H9 (cell line): ENCODE results near the gene SUPT20H. TPM values are rescaled to one million over a fixed set of nuclear protein-coding genes. Genes with fewer than 3 reads are reported as not detected.

Experiments
- DNase-seq: peaks from one replicate; pipeline ENCODE4 v3.0.0-alpha.2; 2017
- H2AFZ ChIP-seq: one replicate; pipeline ENCODE4 v1.6.1; 2013; ENCODE audit warnings: mild to moderate bottlenecking, low read length, control low read depth, moderate library complexity
- H2AK5ac ChIP-seq: 2 replicates; pipeline ENCODE4 v1.6.1; 2013; ENCODE audit warnings: low read length, control low read depth, mixed read lengths; ENCODE audit not compliant: insufficient read length
- H2BK120ac ChIP-seq: one replicate; pipeline ENCODE4 v1.6.1; 2013; ENCODE audit warnings: low read depth, mild to moderate bottlenecking, low read length, control low read depth, inconsistent platforms; ENCODE audit not compliant: poor library complexity, severe bottlenecking
- H2BK12ac ChIP-seq: 2 replicates; pipeline ENCODE4 v1.6.1; 2013; ENCODE audit warnings: low read length, control low read depth, mixed read lengths, low read depth; ENCODE audit not compliant: insufficient read length
- H2BK15ac ChIP-seq: 2 replicates; pipeline ENCODE4 v1.6.1; 2013; ENCODE audit warnings: low read depth, low read length, control low read depth
- H2BK20ac ChIP-seq: one replicate; pipeline ENCODE4 v1.6.1; 2013; ENCODE audit warnings: low read depth, mild to moderate bottlenecking, low read length, control low read depth, inconsistent platforms; ENCODE audit not compliant: poor library complexity, severe bottlenecking
- H2BK5ac ChIP-seq: 2 replicates; pipeline ENCODE4 v1.6.1; 2013; ENCODE audit warnings: low read length, control low read depth, mixed read lengths; ENCODE audit not compliant: insufficient read length
- H3K14ac ChIP-seq: 2 replicates; pipeline ENCODE4 v1.6.1; 2013; ENCODE audit warnings: low read length, control low read depth; ENCODE audit not compliant: insufficient read depth
- H3K18ac ChIP-seq: 2 replicates; pipeline ENCODE4 v1.6.1; 2013; ENCODE audit warnings: low read depth, mild to moderate bottlenecking, mixed read lengths, low read length, control low read depth; ENCODE audit not compliant: insufficient read length
- H3K23ac ChIP-seq: 2 replicates; pipeline ENCODE4 v1.6.1; 2013; ENCODE audit warnings: low read length, control low read depth, mixed read lengths, low read depth; ENCODE audit not compliant: insufficient read length
- H3K23me2 ChIP-seq: 2 replicates; pipeline ENCODE4 v1.6.1; 2013; ENCODE audit warnings: low read depth, mild to moderate bottlenecking, mixed read lengths, low read length, control low read depth; ENCODE audit not compliant: insufficient read length, poor library complexity, severe bottlenecking
- H3K27ac ChIP-seq: 2 replicates; pipeline ENCODE4 v1.5.1; 2013; ENCODE audit warnings: low read length, control low read depth, mixed read lengths, low read depth; ENCODE audit not compliant: insufficient read length
- H3K27me3 ChIP-seq: 2 replicates; pipeline ENCODE4 v1.6.1; 2013; ENCODE audit warnings: low read length, control low read depth, inconsistent platforms; ENCODE audit not compliant: insufficient read depth
- H3K4ac ChIP-seq: 2 replicates; pipeline ENCODE4 v1.6.1; 2013; ENCODE audit warnings: low read depth, mild to moderate bottlenecking, control low read depth, inconsistent platforms, low read length, moderate library complexity
- H3K4me1 ChIP-seq: 2 replicates; pipeline ENCODE4 v1.6.1; 2013; ENCODE audit warnings: low read length, control low read depth, inconsistent platforms; ENCODE audit not compliant: insufficient read depth
- H3K4me2 ChIP-seq: 2 replicates; pipeline ENCODE4 v1.6.1; 2013; ENCODE audit warnings: low read length, control low read depth, mixed read lengths; ENCODE audit not compliant: insufficient read length, insufficient read depth
- H3K56ac ChIP-seq: 2 replicates; pipeline ENCODE4 v1.6.1; 2013; ENCODE audit warnings: low read depth, mild to moderate bottlenecking, mixed read lengths, low read length, control low read depth; ENCODE audit not compliant: insufficient read length
- H3K79me1 ChIP-seq: 2 replicates; pipeline ENCODE4 v1.6.1; 2013; ENCODE audit warnings: low read depth, mild to moderate bottlenecking, moderate library complexity, low read length, control low read depth, inconsistent platforms; ENCODE audit not compliant: insufficient read depth, poor library complexity, severe bottlenecking
- H3K79me2 ChIP-seq: 2 replicates; pipeline ENCODE4 v1.6.1; 2013; ENCODE audit warnings: low read length, control low read depth, inconsistent platforms; ENCODE audit not compliant: insufficient read depth
- H3K9ac ChIP-seq: 2 replicates; pipeline ENCODE4 v1.6.1; 2013; ENCODE audit warnings: low read length, control low read depth, mixed read lengths; ENCODE audit not compliant: insufficient read length; ENCODE audit errors: extremely low read depth
- H3K9me3 ChIP-seq: one replicate; pipeline ENCODE4 v1.6.1; 2013; ENCODE audit warnings: low read depth, low read length, inconsistent platforms; ENCODE audit not compliant: control insufficient read depth
- H3T11ph ChIP-seq: one replicate; pipeline ENCODE4 v1.6.1; 2013; ENCODE audit warnings: mild to moderate bottlenecking, low read length, control low read depth, inconsistent platforms
- H4K20me1 ChIP-seq: one replicate; pipeline ENCODE4 v1.6.1; 2013; ENCODE audit not compliant: control insufficient read depth, insufficient read length, insufficient read depth
- H4K5ac ChIP-seq: 2 replicates; pipeline ENCODE4 v1.6.1; 2013; ENCODE audit warnings: low read depth, mild to moderate bottlenecking, mixed read lengths, low read length, control low read depth; ENCODE audit not compliant: insufficient read length
- H4K8ac ChIP-seq: replicated peaks from 2 replicates; pipeline ENCODE4 v1.6.1; 2013; ENCODE audit warnings: low read length, control low read depth, mixed read lengths, low read depth; ENCODE audit not compliant: insufficient read length
- H4K91ac ChIP-seq: 2 replicates; pipeline ENCODE4 v1.6.1; 2013; ENCODE audit warnings: low read depth, mild to moderate bottlenecking, moderate library complexity, mixed read lengths, low read length, control low read depth; ENCODE audit not compliant: insufficient read length
- H3K27ac Mint-ChIP-seq, 3 experiments: 2 replicates in 2 of 3; 3 replicates in 1 of 3; pipeline ENCODE4 v1.8.0; 2020 to 2021; ENCODE audit warnings: mixed read lengths in 3 of 3, mild to moderate bottlenecking in 1 of 3, moderate library complexity in 1 of 3
- H3K27me3 Mint-ChIP-seq: 2 replicates; pipeline ENCODE4 v1.8.0; 2021; ENCODE audit warnings: low read depth, mild to moderate bottlenecking, moderate library complexity, mixed read lengths
- H3K36me3 Mint-ChIP-seq, 3 experiments: 2 replicates in 2 of 3; 3 replicates in 1 of 3; pipeline ENCODE4 v1.8.0; 2020 to 2021; ENCODE audit warnings: low read depth in 3 of 3, mixed read lengths in 3 of 3; ENCODE audit not compliant: insufficient read depth in 1 of 3
- H3K4me1 Mint-ChIP-seq, 2 experiments: 2 replicates each; pipeline ENCODE4 v1.8.0; 2020; ENCODE audit warnings: mixed read lengths in 2 of 2
- H3K4me3 Mint-ChIP-seq, 2 experiments: 2 replicates in 1 of 2; 3 replicates in 1 of 2; pipeline ENCODE4 v1.8.0; 2020 to 2021; ENCODE audit warnings: mild to moderate bottlenecking in 2 of 2, mixed read lengths in 2 of 2, moderate library complexity in 1 of 2
- H3K9me3 Mint-ChIP-seq, 2 experiments: 2 replicates in 1 of 2; 3 replicates in 1 of 2; pipeline ENCODE4 v1.8.0; 2020; ENCODE audit warnings: mild to moderate bottlenecking in 2 of 2, mixed read lengths in 2 of 2, moderate library complexity in 1 of 2
- WGBS: extraction: QIAGEN DNeasy Blood & Tissue Kit; methylation state at CpG from one replicate; pipeline ENCODE4 v1.1.7; 2013; ENCODE audit warnings: missing lambda C conversion rate, low lambda C conversion rate, mixed read lengths; ENCODE audit not compliant: insufficient read length; ENCODE audit errors: extremely low coverage; 5-methylcytosine and 5-hydroxymethylcytosine counted together
- total RNA-seq: library from RNA; stranded (reverse); gene quantifications from 2 replicates; pipeline ENCODE4 v1.2.1, GENCODE V29; 2021
- TF ChIP-seq, protein P1 (sequence below): fragments of 200-600 bp; sonication (generic); conservative IDR thresholded peaks from 3 replicates; pipeline ENCODE4 v1.8.0; 2021; ENCODE audit warnings: antibody characterized with exemption, mild to moderate bottlenecking

Gene SUPT20H
- total RNA-seq, 1 experiment from 2014 or later = 59.5 TPM

DNA sequence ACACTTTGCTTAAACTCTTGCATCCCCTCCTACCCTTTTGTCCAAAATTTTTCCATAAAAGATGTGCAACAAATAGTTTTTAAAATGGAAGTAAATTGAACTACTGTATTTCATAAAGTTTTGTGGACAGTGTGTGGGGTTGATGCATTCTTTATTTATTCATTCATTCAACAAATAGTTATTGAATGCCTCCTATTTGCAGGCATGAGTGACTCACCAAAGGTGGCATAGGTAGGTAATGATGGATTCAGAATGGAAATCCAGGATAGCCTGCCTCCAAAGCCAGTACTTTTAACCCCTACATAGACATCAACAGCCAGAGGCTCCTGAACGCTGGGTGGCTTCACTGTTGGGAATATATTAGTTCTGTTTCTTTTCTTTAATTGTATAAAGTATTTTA is 48.4 kb upstream of the SUPT20H start:
- Histone ChIP-seq H3K18ac (no peak overlapping the region), H2AFZ (no peak overlapping the region), H3K9ac (no peak overlapping the region), H4K91ac (no peak overlapping the region), H3K27ac (no peak overlapping the region), H3K27me3 (no peaks in the 10 kb centered on the region), H3K9me3 (no peaks in the 10 kb centered on the region), H3K4ac (no peak overlapping the region), H4K8ac (no peak overlapping the region), H3K14ac (no peak overlapping the region), H3K79me2 (no peaks in the 10 kb centered on the region), H2BK15ac (no peak overlapping the region), H3K56ac (no peak overlapping the region), H2BK20ac (no peak overlapping the region), H4K20me1 (no peaks in the 10 kb centered on the region), H3K79me1 (no peaks in the 10 kb centered on the region), H2BK5ac (no peak overlapping the region), H2BK120ac (no peak overlapping the region), H2BK12ac (no peak overlapping the region), H3K4me2 (no peak overlapping the region), H3T11ph (no peak overlapping the region), H3K23ac (no peak overlapping the region), H2AK5ac (no peak overlapping the region), H3K23me2 (no peaks in the 10 kb centered on the region), H4K5ac (no peak overlapping the region), H3K4me1 (peaks cover 3% of the 10 kb centered on the region; the same call in 1 of the 2 replicates)
- WGBS = no CpG with 5 or more reads among the region's 1 CpG
- TF ChIP-seq, protein P1, sequence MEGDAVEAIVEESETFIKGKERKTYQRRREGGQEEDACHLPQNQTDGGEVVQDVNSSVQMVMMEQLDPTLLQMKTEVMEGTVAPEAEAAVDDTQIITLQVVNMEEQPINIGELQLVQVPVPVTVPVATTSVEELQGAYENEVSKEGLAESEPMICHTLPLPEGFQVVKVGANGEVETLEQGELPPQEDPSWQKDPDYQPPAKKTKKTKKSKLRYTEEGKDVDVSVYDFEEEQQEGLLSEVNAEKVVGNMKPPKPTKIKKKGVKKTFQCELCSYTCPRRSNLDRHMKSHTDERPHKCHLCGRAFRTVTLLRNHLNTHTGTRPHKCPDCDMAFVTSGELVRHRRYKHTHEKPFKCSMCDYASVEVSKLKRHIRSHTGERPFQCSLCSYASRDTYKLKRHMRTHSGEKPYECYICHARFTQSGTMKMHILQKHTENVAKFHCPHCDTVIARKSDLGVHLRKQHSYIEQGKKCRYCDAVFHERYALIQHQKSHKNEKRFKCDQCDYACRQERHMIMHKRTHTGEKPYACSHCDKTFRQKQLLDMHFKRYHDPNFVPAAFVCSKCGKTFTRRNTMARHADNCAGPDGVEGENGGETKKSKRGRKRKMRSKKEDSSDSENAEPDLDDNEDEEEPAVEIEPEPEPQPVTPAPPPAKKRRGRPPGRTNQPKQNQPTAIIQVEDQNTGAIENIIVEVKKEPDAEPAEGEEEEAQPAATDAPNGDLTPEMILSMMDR = no peak
- H3K27me3 Mint-ChIP-seq = no peaks in the 10 kb centered on the region
- H3K27ac Mint-ChIP-seq = no peak overlapping the region
- no peak overlapping the region for H3K4me3 Mint-ChIP-seq
- H3K4me1 Mint-ChIP-seq = peaks cover 22% of the 10 kb centered on the region in 2 experiments
- H3K36me3 Mint-ChIP-seq = peaks cover 0 to 6% (median 0%) of the 10 kb centered on the region in 3 experiments; a peak in 2 of 7 replicates
- DNase-seq = no peak
- H3K9me3 Mint-ChIP-seq = peaks cover 2 to 4% of the 10 kb centered on the region in 2 experiments; a peak in 2 of 5 replicates
